Measurements from ENCODE around the gene NEK2. TPM values are rescaled to one million over a fixed set of nuclear protein-coding genes. Genes with fewer than 3 reads are reported as not detected.
"Not testable (repeated sequence)": the region's sequence is repeated elsewhere in the genome, so short reads cannot be mapped to it uniquely, and the experiment has no call there.

The NEK2 gene
- total RNA-seq, 1 experiment from 2014 or later = 60.5 TPM

DNA sequence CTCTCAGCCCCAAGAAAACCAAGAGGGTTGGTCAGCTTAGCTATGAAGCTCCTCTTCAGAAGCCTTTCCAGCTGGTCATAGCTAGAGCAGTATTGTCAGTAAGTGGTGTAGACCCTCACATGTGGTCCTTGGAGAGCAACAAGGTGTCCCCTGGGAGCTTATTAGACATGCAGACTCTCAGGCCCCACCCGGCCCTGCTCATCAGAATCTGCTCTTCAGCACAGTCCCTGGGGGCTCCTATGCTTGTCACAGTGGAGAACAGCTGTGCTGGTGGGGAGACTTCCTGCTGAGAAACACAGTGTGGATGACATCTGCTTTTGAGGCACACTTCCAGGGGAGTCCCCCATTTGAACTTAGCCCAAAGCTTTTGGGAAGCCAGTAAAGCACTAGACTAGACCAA is 21.9 kb upstream of the NEK2 start:
- no TSS peak for BruUV-seq (replicated peaks)
- Histone ChIP-seq H3K79me2 (ENCODE audit: low read depth) (no peaks in the 10 kb centered on the region), H3K4me1 (replicated peaks; ENCODE audit: insufficient read depth) (no peaks in the 10 kb centered on the region), H4K20me1 (ENCODE audit: insufficient read depth) (no peaks in the 10 kb centered on the region), H3K9me3 (ENCODE audit: insufficient read depth, low read depth) (no peaks in the 10 kb centered on the region), H3K9me2 (ENCODE audit: insufficient read depth) (no peaks in the 10 kb centered on the region), H3K36me3 (ENCODE audit: low read depth) (no peaks in the 10 kb centered on the region), H3F3A (ENCODE audit: insufficient read depth, low read depth) (no peaks in the 10 kb centered on the region), H2AFZ (no peak overlapping the region), H3K4me3 (no peak overlapping the region), H3K4me2 (no peak overlapping the region), H3K27ac (no peak overlapping the region), H3K27me3 (ENCODE audit: insufficient read depth, low read depth) (no peaks in the 10 kb centered on the region)
- TF ChIP-seq, protein P1, sequence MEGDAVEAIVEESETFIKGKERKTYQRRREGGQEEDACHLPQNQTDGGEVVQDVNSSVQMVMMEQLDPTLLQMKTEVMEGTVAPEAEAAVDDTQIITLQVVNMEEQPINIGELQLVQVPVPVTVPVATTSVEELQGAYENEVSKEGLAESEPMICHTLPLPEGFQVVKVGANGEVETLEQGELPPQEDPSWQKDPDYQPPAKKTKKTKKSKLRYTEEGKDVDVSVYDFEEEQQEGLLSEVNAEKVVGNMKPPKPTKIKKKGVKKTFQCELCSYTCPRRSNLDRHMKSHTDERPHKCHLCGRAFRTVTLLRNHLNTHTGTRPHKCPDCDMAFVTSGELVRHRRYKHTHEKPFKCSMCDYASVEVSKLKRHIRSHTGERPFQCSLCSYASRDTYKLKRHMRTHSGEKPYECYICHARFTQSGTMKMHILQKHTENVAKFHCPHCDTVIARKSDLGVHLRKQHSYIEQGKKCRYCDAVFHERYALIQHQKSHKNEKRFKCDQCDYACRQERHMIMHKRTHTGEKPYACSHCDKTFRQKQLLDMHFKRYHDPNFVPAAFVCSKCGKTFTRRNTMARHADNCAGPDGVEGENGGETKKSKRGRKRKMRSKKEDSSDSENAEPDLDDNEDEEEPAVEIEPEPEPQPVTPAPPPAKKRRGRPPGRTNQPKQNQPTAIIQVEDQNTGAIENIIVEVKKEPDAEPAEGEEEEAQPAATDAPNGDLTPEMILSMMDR (conservative IDR thresholded peaks at IDR 0.05) = no peak
- no peak for TF ChIP-seq EZH2 (IDR thresholded peaks at IDR 0.05; ENCODE audit: low read depth)
- CTCF ChIA-PET = no interaction called here
- intact Hi-C loops (cut with micrococcal nuclease; ENCODE audit: unreplicated experiment) = loop anchor here (5.0 kb wide), 2 partner anchors 230 to 315 kb away; no protein-coding TSS in a partner anchor
- POLR2A ChIA-PET (ENCODE audit: unreplicated experiment) = no interaction called here
- no peak for DNase-seq

DNA sequence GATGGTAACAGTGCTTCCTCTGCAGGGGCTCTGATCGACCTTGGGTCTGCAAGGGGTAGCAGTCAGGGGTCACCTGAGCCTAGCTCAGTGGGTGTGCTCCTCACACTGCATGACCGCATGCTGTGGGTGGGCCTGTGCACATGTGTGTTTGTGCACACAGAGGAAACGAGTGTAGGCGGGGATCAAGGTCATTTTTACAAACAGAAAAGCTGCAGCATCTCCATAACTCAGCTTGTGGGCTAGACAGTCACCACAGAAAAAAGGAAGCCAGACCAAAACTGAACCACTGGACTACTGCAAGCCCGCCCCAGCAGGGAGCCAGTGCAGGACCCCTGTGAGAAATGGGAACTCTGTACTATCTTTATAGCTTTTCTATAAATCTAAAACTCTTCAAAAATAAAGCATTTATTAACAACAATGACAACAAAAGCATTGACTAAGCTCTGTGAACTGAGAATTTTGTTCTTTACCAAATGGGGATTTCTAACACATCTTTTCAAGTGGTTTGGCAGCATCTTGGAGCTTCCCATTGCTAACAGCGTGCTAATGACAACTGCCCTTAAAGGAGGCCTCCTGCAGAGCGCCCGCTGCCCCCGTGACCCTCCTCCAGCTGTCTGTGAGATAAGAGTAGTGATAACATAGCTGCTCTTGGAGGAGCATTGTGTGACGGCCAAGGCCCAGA is 19.9 kb upstream of the NEK2 start:
- Histone ChIP-seq H3K4me3 (no peak overlapping the region), H3K27ac (no peak overlapping the region), H3K9me3 (ENCODE audit: insufficient read depth, low read depth) (no peaks in the 10 kb centered on the region), H3K36me3 (ENCODE audit: low read depth) (no peaks in the 10 kb centered on the region), H3K27me3 (ENCODE audit: insufficient read depth, low read depth) (no peaks in the 10 kb centered on the region), H3K4me2 (no peak overlapping the region), H4K20me1 (ENCODE audit: insufficient read depth) (no peaks in the 10 kb centered on the region), H3K79me2 (ENCODE audit: low read depth) (no peaks in the 10 kb centered on the region), H3K9me2 (ENCODE audit: insufficient read depth) (no peaks in the 10 kb centered on the region), H2AFZ (no peak overlapping the region), H3F3A (ENCODE audit: insufficient read depth, low read depth) (no peaks in the 10 kb centered on the region), H3K4me1 (replicated peaks; ENCODE audit: insufficient read depth) (no peaks in the 10 kb centered on the region)
- no peak for DNase-seq
- CTCF ChIA-PET = interaction anchor here (0.6 to 0.7 kb wide), 2 partner anchors 222 to 257 kb away, joined by 4 to 5 read pairs; no protein-coding TSS in a partner anchor
- TF ChIP-seq, protein P1 (conservative IDR thresholded peaks at IDR 0.05) = no peak
- no peak for TF ChIP-seq EZH2 (IDR thresholded peaks at IDR 0.05; ENCODE audit: low read depth)
- intact Hi-C loops (cut with micrococcal nuclease; ENCODE audit: unreplicated experiment) = loop anchor here (5.0 kb wide), 2 partner anchors 232 to 317 kb away; no protein-coding TSS in a partner anchor
- no TSS peak for BruUV-seq (replicated peaks)
- POLR2A ChIA-PET (ENCODE audit: unreplicated experiment) = no interaction called here

DNA sequence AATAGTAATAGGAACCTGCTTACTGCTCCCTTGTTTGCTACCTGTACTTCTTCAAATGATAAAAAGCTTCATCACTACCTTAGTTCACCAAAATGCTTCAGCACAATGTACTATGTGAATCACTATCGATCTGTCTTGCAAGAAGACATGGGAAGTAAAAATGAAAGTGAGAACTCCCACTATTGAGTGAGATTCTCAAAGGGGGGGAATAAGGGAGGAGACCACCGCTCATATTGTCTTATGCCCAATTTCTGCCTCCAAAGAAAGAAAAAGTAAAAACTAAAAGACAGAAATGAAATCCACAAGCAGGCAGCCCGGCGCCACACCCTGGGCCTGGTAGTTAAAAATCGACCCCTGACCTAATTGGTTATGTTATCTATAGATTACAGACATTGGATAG is 18.5 kb upstream of the NEK2 start:
- not testable (repeated sequence) for BruUV-seq (replicated peaks); H3K79me2 ChIP-seq (ENCODE audit: low read depth)

DNA sequence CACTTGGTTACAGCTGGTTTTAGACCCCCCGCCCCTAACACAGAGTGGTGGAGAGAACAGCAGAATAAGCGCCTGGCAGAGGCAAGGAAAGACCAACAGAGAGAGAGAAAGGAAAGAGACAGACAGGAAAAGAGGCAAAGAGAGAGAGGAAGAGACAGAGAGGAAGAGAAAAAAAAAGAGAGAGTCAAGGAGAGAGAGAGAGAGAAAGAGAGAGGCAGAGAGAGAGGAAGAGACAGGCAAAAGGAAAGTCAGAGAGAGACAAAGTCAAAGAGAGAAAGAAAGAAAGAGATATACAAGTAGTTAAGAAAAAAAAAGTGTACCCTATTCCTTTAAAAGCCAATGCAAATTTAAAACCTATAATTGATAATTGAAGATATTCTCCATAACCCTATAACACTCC is 13.0 kb upstream of the NEK2 start:
- H4K20me1 ChIP-seq (ENCODE audit: insufficient read depth) = no peaks in the 10 kb centered on the region
- H3K4me1 ChIP-seq (replicated peaks; ENCODE audit: insufficient read depth) = no peaks in the 10 kb centered on the region
- ChIA-PET POLR2A (ENCODE audit: unreplicated experiment) (no interaction called here), CTCF (no interaction called here)
- intact Hi-C loops (cut with micrococcal nuclease; ENCODE audit: unreplicated experiment) = loop anchor here (10.0 kb wide), 1 partner anchor 1096 kb away; no protein-coding TSS in a partner anchor
- TF ChIP-seq EZH2 (IDR thresholded peaks at IDR 0.05; ENCODE audit: low read depth) = no peak
- TF ChIP-seq, protein P1 (conservative IDR thresholded peaks at IDR 0.05) = no peak
- H3K79me2 ChIP-seq (ENCODE audit: low read depth) = no peaks in the 10 kb centered on the region
- H3K9me3 ChIP-seq (ENCODE audit: insufficient read depth, low read depth) = no peaks in the 10 kb centered on the region
- no peaks in the 10 kb centered on the region for H3K27me3 ChIP-seq (ENCODE audit: insufficient read depth, low read depth)
- H3K36me3 ChIP-seq (ENCODE audit: low read depth) = no peaks in the 10 kb centered on the region
- no peak overlapping the region for H3K27ac ChIP-seq
- H3F3A ChIP-seq (ENCODE audit: insufficient read depth, low read depth) = no peaks in the 10 kb centered on the region
- DNase-seq = no peak
- no peak overlapping the region for H3K4me2 ChIP-seq
- H3K4me3 ChIP-seq = no peak overlapping the region
- no peaks in the 10 kb centered on the region for H3K9me2 ChIP-seq (ENCODE audit: insufficient read depth)
- H2AFZ ChIP-seq = no peak overlapping the region
- BruUV-seq (replicated peaks) = no TSS peak

More for the DNA sequence above, 18.5 kb upstream of the NEK2 start:
- H3K4me3 ChIP-seq; CTCF ChIA-PET; H2AFZ ChIP-seq; H3K4me1 ChIP-seq (replicated peaks; ENCODE audit: insufficient read depth); intact Hi-C loops (cut with micrococcal nuclease; ENCODE audit: unreplicated experiment); H3K9me2 ChIP-seq (ENCODE audit: insufficient read depth); H4K20me1 ChIP-seq (ENCODE audit: insufficient read depth); H3K4me2 ChIP-seq; H3K9me3 ChIP-seq (ENCODE audit: insufficient read depth, low read depth); H3K27me3 ChIP-seq (ENCODE audit: insufficient read depth, low read depth); H3K27ac ChIP-seq; H3K36me3 ChIP-seq (ENCODE audit: low read depth); H3F3A ChIP-seq (ENCODE audit: insufficient read depth, low read depth); DNase-seq; POLR2A ChIA-PET (ENCODE audit: unreplicated experiment): not testable (repeated sequence)

Measured in PC-9 (cell line).